NCI-H1105 (cell line): ENCODE data around the gene TECTA.
"Not testable (repeated sequence)": the region's sequence is repeated elsewhere in the genome, so short reads cannot be mapped to it uniquely, and the experiment has no call there.

Source experiments
- DNase-seq: peaks from one replicate; lab custom pipeline; 2025; lab: John Stamatoyannopoulos, UW

Gene TECTA

GRCh38 chr11:121229495-121230215 lies 128.6 kb downstream of the TECTA start:
- no peak for DNase-seq

GRCh38 chr11:121231576-121232278 lies 130.7 kb downstream of the TECTA start:
- DNase-seq = no peak

GRCh38 chr11:121235057-121235456 lies 134.0 kb downstream of the TECTA start:
- DNase-seq = no peak

DNA sequence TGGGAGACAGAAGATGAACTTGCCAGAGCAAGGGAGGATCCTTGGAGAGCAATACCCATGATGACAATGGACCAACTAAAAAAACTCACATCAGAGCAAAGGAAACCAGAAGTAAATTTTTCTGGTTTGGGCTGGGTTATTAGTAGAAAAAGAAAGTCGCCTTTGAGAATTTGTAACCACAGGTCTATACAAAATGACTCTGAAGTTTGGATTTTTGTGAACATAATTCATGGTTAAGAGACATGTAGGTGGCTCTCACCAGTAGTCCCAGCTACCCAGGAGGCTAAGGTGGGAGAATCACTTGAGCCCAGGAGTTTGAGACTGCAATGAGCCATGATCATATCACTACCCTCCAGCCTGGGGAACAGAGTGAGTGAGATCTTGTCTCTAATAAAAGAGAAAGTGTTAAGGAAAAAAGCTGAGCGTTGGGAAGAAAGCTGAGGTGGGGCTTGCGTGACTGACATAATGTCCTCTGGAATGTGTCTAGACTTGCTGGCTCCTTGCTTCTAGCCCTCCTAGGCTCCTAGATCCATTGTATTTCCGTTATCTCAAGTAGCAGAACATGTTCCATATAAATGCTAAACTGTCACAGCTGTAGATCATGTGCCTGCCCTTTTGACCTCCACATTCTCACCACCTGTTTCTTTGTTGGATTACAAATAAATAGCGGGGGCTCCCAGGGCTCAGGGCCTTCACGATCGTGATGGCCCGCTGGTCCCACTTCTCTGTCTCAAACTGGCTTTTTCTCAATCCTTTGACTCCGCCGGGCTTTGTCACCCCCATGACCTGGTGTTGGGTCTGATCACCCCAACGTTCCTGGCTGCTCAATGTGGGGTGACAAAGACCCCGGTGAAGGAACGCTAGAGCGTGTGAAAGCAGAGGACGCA lies 135.3 kb downstream of the TECTA start:
- no peak for DNase-seq

DNA sequence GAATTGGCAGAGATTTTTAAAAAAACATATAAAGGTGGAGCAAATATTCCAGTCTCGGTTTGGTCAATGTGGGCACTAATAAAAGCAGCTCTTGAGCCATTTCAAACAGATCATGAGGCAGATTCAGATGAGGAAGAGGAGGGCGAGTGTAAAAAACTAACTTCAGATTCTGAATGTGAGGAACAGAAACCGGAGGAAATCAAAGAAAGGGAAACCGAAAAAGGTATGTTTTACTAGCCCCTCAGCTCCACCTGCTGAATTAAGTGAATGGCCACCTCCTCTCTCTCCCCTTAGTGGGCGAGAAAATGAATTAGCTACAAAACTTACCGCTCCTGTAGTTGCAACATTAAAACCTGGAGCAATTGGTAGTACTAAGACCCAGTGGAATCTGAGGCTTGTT lies 136.2 kb downstream of the TECTA start:
- DNase-seq = not testable (repeated sequence)

- no peak for DNase-seq
Measured at GRCh38 chr11:121237686-121238658, 136.9 kb downstream of the TECTA start.

DNA sequence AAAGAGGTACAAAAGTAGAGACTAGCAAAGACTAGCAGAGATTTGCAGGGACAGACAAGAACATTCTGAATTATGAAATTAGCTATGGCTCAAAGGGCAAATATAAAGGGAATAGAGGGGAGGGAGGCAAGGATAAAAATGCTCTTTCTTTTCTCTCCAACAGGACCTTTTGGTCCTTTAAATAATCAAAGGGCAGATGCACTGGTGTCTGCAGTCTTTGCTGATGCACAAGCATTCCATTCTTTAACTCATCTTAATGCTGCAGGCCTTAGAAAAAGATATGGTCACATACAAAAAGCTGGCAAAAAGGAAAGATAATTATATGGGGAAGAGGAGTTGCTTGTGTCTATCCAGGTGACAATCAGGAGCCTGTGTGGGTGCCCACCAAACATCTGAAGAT lies 137.9 kb downstream of the TECTA start:
- no peak for DNase-seq

DNA sequence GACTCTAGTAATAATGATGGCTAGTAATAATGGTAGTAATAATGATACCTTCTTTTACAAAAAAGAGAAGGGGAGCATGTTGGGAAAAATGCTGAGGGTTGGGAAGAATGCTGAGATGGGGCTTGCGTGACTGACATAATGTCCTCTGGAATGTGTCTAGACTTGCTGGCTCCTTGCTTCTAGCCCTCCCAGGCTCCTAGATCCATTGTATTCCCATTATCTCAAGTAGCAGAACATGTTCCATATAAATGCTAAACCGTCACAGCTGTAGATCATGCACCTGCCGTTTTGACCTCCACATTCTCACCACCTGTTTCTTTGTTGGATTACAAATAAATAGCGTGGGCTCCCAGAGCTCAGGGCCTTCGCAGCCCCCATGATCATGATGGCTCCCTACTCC lies 139.0 kb downstream of the TECTA start:
- peak; percentile 72 for DNase-seq

GRCh38 chr11:121240650-121241303 lies 139.7 kb downstream of the TECTA start:
- DNase-seq = no peak
